T-helper 1 cell treated with Interleukin-12 subunit alpha and Interleukin-12 subunit beta and Interleukin-4 antibody, amounts not matched to agents 30 μg/mL and 1 μg/mL, for 36 hours (primary cell): ENCODE data around the gene SPPL2B.

Experiments used
- H3K27ac Mint-ChIP-seq: one replicate; pipeline ENCODE4 v1.8.0; 2021; ENCODE audit warnings: mild to moderate bottlenecking, mixed read lengths
- H3K27me3 Mint-ChIP-seq: one replicate; pipeline ENCODE4 v1.8.0; 2021; ENCODE audit warnings: low read depth, mixed read lengths
- H3K36me3 Mint-ChIP-seq: one replicate; pipeline ENCODE4 v1.8.0; 2021; ENCODE audit warnings: low read depth, mixed read lengths
- H3K4me1 Mint-ChIP-seq: one replicate; pipeline ENCODE4 v1.8.0; 2021; ENCODE audit warnings: low read depth, mixed read lengths
- H3K4me3 Mint-ChIP-seq: one replicate; pipeline ENCODE4 v1.8.0; 2021; ENCODE audit warnings: mild to moderate bottlenecking, moderate library complexity, mixed read lengths
- H3K9me3 Mint-ChIP-seq: one replicate; pipeline ENCODE4 v1.8.0; 2021; ENCODE audit warnings: mixed read lengths

The SPPL2B gene

DNA sequence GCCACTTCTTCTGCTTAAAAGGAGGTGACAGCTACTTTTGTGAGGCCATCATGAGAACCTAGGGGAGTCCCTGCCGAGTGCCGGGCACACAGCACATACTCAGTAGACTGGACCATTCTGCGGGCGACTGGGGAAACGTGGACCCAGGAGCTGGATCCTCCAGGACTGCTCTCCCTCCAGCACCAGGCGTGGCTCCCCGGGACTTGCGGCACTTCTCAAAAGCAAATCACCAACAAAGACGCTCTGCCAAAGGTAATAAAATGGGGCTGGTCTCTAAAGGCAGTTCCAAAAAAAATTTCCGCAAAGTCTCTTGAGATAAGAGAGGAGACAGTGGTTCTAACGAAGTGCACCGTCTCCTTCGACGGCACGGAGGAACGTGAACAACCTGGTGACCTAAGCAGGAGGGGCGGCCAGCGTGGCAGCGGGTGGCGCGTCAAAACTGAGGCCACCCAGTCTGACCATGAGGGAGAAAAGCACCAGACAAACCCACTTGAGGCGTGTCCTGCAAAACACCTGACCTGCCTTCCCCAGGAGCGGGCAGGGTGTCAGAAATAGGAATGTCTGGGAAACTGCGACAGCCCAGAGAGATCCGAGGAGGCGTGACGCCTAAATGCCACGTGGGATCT, 30.2 kb downstream of the SPPL2B start:
- Mint-ChIP-seq H3K36me3 (no peaks in the 10 kb centered on the region), H3K9me3 (no peaks in the 10 kb centered on the region), H3K27me3 (peaks cover 6% of the 10 kb centered on the region), H3K27ac (no peak overlapping the region), H3K4me3 (no peak overlapping the region), H3K4me1 (no peaks in the 10 kb centered on the region)

DNA sequence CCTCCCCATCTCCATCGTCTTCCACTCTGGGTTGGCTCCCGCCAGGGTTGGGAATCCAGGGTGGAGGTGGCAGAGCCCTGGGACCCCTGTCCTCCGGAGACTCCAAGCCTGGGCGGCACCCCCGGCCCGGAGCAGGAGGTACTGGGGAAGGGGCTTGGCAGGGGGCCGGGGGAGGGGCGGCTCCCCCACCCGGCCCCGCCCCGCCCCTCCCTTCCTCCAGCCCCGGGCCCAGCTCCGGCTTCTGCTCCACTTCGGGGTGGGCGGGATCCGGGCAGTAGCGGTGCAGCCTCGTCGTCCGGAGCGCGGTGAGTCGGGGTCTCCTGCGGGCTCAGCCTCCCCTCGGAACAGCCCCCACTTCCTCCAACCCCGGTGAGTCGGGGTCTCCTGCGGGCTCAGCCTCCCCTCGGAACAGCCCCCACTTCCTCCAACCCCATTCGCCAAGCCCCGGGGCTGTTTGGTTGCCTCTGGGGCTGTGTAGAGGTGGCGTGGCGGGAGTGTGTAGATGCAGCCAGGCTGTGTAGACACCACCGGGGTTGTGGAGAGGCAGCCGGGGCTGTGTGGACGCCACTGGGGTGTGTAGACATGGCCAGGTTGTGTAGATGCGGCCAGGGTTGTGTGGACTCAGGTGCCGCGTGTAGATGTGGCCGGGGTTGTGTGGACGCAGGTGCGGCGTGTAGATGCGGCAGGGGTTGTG, 31.7 kb downstream of the SPPL2B start, which contains the start of gene TMPRSS9:
Gene TMPRSS9, plus strand, starts transcription at position 274 of the 694 bp plus-strand sequence. CDS start 29,521 bp downstream, outside the sequence.
- H3K27me3 Mint-ChIP-seq, result peaks cover 6% of the 10 kb centered on the region
- H3K4me3 Mint-ChIP-seq, result no peak within 1 kb of the TSS
- no peak within 1 kb of the TSS for H3K27ac Mint-ChIP-seq
- no peaks in the 10 kb centered on the region for H3K36me3 Mint-ChIP-seq
- H3K4me1 Mint-ChIP-seq, result no peaks in the 10 kb centered on the region
- no peaks in the 10 kb centered on the region for H3K9me3 Mint-ChIP-seq

DNA sequence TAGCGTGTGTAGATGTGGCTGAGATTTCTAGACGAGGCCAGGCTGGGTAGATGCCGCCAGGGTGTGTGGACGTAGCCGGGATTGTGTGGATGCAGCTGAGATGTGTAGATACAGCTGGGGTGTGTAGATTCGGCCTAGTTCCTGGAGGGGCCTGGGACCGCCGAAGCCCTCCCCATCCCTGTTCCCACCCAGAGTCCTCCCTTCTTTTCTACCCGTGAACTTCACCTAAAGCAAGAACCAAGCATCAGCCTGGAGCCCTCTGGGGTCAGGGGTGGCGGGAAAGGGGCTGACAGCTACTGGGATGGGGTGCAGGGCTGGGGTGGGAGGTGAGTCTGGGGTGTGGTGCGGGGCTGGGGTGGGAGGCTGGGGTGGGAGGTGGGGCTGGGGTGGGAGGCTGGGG, 32.3 kb downstream of the SPPL2B start:
- no peaks in the 10 kb centered on the region for H3K9me3 Mint-ChIP-seq
- no peak overlapping the region for H3K4me3 Mint-ChIP-seq
- H3K27me3 Mint-ChIP-seq, result peaks cover 6% of the 10 kb centered on the region
- H3K36me3 Mint-ChIP-seq, result no peaks in the 10 kb centered on the region
- H3K27ac Mint-ChIP-seq, result no peak overlapping the region
- H3K4me1 Mint-ChIP-seq, result no peaks in the 10 kb centered on the region

DNA sequence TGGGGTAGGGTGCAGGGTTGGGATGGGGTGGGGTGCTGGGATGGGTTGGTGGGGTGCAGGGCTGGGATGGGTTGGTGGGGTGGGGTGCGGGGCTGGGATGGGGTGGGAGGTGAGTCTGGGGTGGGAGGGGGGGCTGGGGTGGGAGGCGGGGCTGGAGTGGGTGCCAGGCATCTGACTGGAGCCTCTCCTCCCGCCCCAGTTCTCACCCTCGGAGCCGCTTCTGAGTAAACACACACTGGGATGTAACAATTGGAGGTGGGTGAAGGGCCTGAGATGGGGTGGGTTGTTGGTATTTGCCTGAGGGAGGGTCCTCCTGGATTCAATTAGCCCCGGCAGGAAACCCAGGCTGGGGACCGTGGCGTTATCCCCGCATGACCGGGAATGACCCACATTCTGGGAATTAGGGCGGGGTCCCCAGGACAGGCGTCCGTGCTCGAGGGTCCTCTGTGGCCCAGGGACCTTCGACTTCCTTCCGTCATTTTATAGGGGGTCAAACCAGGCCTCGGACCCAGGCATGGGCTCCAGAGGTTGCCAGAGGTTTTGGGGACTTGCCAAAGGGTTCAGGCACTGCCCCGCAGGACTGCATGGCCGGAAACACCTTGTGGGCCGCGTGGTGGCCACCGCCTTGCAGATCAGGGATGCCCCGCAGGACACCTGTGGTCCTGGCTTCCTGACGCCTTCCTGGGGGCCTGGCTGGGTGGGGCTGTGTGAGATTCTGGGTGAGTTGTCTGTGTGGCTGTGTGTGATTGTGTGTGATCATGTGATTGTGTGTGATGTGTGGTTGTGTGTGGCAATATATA, 33.0 kb downstream of the SPPL2B start:
- Mint-ChIP-seq H3K36me3 (no peaks in the 10 kb centered on the region), H3K27me3 (peaks cover 6% of the 10 kb centered on the region), H3K27ac (no peak overlapping the region), H3K4me3 (no peak overlapping the region), H3K4me1 (no peaks in the 10 kb centered on the region), H3K9me3 (no peaks in the 10 kb centered on the region)

DNA sequence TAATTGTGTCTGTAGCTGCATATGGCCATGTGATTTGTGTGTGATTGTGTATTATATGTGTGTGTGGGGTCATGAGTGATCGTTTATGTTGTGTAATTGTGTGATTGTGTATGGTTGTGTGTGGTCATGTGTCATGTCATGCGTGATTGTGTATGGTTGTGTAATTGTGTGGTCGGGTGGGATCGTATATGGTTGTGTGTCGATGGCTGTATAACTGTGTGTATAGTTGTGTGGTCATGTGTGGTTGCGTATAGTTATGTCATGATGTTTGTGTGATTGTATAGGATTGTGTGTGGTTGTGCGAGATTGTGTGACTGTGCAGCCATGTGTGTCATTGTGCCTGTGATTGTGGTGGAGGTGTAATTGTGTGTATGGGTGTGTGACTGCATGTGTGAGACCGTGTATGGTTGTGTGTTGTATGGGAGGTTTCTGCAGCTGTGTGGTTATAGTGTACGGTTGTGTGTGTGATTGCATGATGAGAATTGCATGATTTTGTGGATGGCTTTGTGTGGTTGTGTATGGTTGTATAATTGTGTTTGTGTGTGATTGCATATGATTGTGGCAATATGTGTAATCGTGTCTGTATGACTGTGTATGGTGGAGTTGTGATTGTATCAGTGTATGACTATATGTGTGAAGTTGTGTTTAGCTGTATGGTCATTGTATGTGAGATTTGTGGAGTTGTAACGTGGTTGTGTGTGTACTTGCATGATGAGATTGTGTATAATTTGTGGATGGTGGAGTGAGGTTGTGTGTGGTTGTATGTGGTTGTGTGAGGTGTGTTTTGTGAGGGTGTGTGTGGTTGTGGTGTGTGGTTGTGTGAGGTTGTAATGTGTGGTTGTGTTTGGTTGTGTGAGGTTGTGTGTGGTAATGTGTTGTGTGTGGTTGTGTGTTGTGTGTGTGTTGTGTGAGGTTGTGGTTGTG, 33.8 kb downstream of the SPPL2B start:
- Mint-ChIP-seq H3K9me3 (no peaks in the 10 kb centered on the region), H3K4me1 (no peaks in the 10 kb centered on the region), H3K27me3 (peaks cover 6% of the 10 kb centered on the region), H3K27ac (no peak overlapping the region), H3K36me3 (no peaks in the 10 kb centered on the region), H3K4me3 (no peak overlapping the region)

DNA sequence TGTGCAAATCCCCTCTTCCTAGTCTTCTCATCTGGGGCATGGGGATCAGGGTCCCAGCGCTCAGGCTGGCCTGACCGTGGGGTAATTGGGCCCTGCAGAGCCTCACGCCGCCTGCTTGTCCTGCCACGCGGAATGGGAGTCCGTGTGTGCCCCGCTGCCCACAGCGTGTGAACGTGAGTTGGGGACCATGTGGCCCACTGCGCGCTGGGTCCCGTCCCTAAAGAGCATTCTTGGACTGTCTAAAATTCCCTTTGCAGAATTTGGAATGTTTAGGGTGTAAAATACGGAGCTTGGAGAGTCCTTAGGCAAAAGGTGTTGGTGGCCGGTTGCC, 34.5 kb downstream of the SPPL2B start:
- H3K27ac Mint-ChIP-seq, result no peak overlapping the region
- no peaks in the 10 kb centered on the region for H3K4me1 Mint-ChIP-seq
- no peak overlapping the region for H3K4me3 Mint-ChIP-seq
- no peaks in the 10 kb centered on the region for H3K36me3 Mint-ChIP-seq
- peaks cover 6% of the 10 kb centered on the region for H3K27me3 Mint-ChIP-seq
- peaks cover under 1% of the 10 kb centered on the region for H3K9me3 Mint-ChIP-seq

DNA sequence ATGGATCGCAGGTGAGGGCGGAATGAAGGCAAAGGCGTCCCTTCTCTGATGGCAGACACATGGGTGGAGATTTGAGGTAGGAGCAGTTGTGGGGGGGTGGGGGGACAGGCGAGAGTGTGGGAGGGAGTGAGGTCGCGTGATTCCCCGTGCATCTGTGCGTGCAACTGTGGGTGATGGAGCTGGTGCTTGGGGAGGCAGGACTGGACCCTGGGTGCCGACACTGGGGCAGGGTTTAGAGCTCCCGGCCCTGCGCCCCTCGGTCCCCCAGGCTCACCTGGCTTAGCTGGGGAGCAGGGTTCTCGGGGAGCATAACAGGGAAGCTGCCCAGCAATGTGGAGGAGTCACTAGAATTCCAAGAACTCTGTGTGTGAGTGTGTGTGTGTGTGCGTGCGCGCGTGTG, 34.9 kb downstream of the SPPL2B start:
- no peak overlapping the region for H3K4me3 Mint-ChIP-seq
- no peak overlapping the region for H3K27ac Mint-ChIP-seq
- H3K9me3 Mint-ChIP-seq, result peaks cover 5% of the 10 kb centered on the region
- peaks cover 6% of the 10 kb centered on the region for H3K27me3 Mint-ChIP-seq
- no peaks in the 10 kb centered on the region for H3K36me3 Mint-ChIP-seq
- no peaks in the 10 kb centered on the region for H3K4me1 Mint-ChIP-seq

DNA sequence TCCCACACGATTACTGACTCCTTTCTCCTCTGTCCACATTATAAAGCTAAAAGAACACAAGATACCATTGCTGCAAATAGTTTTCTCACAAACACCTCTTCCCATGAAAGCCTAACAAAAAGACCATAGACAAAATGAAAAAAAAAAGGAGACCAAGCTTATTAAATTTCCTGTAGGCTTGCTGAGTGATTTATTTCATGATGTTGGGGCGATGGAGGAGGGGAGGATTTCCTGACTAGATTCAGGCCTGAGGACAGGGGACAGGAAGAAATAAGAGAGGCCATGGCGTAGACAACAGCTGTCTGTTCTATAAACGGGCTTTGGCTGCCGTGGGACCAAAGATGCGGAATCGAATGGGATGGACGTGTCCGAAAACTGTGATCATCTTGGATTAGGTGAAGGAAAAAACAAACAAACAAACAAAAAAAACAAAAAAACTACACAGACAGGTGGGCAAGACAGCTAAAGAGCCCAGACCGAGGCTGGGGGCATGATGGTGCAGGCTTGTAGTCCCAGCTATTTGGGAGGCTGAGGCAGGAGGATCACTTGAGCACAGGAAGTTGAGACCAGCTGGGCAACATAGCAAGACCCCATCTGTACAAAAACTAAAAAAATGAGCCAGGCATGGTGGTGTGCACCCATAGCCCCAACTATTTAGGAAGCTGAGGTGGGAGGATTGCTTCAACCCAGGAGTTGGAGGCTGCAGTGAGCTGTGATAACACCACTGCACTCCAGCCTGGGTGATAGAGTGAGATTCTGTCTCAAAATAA, 36.9 kb downstream of the SPPL2B start:
- Mint-ChIP-seq H3K27ac (no peak overlapping the region), H3K4me1 (no peaks in the 10 kb centered on the region), H3K4me3 (no peak overlapping the region), H3K36me3 (no peaks in the 10 kb centered on the region), H3K27me3 (peaks cover 5% of the 10 kb centered on the region), H3K9me3 (peaks cover 9% of the 10 kb centered on the region)

DNA sequence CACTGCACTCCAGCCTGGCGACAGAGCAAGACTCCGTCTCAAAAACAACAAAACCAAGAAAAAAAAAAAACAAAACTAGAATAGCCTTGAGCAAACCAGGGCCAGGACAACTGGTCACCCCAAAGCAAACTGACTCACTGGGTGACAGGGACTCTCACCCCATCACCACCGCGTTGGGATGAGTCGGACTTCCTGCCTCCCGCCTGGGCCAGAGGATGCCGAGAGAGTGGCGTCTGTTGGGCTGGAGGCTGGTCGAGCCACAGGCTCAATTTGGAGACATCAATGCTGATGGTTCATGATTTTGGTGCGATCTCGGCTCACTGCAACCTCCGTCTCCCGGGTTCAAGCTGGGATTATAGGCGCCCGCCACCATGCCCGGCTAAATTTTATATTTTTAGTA, 43.2 kb downstream of the SPPL2B start:
- Mint-ChIP-seq H3K4me3 (no peak overlapping the region), H3K36me3 (peaks cover 1% of the 10 kb centered on the region), H3K4me1 (no peaks in the 10 kb centered on the region), H3K27ac (no peak overlapping the region), H3K27me3 (peaks cover 9% of the 10 kb centered on the region), H3K9me3 (peaks cover 19% of the 10 kb centered on the region)

DNA sequence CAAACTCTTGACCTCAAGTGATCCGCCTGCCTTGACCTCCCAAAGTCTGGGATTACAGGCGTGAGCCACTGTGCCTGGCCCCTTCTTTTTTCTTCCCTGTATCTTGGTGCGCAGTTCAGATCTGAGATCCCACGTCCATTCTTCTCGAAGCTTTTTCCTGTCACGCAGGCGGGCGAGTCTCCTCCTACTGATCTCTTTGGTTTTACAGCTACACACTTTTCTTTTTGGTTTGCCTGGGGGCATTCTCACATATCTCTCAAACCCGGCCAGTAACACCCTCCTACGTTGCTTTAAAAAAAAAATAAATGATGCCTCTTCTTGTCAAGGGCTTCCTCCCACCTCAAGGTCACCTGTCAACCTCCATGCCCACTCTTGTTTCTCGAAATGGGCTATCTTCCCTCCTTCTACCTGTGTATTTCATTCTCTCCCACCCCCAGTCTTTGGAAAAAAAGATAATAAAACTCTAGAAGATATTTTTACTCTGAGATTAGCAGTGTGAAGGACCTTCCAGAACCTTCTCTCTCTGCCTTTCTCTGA, 43.7 kb downstream of the SPPL2B start:
- H3K9me3 Mint-ChIP-seq, result peaks cover 19% of the 10 kb centered on the region
- peaks cover 9% of the 10 kb centered on the region for H3K27me3 Mint-ChIP-seq
- no peaks in the 10 kb centered on the region for H3K4me1 Mint-ChIP-seq
- H3K36me3 Mint-ChIP-seq, result peaks cover 1% of the 10 kb centered on the region
- H3K4me3 Mint-ChIP-seq, result no peak overlapping the region
- H3K27ac Mint-ChIP-seq, result no peak overlapping the region

DNA sequence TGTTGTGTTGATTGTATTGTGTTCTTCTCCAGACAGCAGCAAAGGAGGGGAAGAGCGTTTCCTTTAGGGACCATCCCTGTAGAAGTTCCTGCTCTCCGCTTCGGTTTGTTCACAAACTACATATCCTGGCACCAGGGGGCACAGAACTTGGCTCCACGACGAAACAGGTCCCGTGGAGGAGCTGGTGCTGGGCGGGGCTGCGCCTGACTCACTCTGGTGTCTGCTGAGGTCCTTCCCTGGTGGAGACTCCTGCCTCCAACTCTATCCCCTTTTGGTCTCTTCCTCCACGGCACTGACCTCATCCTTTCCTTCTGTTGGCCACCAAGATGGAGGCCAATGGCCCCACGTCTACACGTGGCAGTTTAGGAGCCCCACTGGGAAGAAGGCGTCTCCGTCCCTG, 46.3 kb downstream of the SPPL2B start:
- peaks cover 1% of the 10 kb centered on the region for H3K36me3 Mint-ChIP-seq
- no peak overlapping the region for H3K27ac Mint-ChIP-seq
- peaks cover 9% of the 10 kb centered on the region for H3K27me3 Mint-ChIP-seq
- peaks cover 21% of the 10 kb centered on the region for H3K9me3 Mint-ChIP-seq
- no peak overlapping the region for H3K4me3 Mint-ChIP-seq
- H3K4me1 Mint-ChIP-seq, result no peaks in the 10 kb centered on the region

DNA sequence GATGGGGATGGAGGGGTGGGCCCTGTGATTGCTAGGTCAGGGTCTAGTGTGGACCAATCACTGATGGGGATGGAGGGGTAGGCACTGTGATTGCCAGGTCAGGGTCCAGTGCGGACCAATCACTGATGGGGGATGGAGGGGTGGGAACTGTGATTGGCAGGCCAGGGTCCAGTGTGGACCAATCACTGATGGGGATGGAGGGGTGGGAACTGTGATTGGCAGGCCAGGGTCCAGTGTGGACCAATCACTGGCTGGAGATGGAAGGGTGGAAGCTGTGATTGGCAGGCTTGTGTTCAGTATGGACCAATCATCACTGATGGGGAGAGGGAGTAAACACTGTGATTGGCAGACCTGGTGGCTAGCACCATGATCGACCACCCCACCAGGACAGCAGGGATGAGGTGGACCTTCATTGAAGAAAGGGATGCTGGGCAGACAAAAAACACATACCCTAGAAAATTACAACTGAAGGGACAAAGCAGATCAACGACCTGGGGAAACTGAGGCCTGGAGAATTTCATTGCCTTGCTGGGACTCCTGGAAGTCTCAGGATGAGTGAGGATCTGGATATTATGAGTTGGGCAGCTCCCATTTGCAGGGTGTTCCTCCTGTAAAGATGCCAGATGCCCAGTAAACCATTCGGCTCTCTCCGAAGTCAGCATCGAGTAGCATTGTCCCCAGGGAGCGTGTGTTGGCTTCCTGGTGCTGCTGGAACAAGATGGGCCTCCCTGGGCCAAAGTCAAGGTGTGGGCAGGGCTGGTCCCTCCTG, 47.1 kb downstream of the SPPL2B start:
- Mint-ChIP-seq H3K4me3 (no peak overlapping the region), H3K9me3 (peaks cover 24% of the 10 kb centered on the region), H3K4me1 (no peaks in the 10 kb centered on the region), H3K27me3 (peaks cover 9% of the 10 kb centered on the region), H3K27ac (no peak overlapping the region), H3K36me3 (peaks cover 1% of the 10 kb centered on the region)
